Measurements from ENCODE around the gene PCDHA12.
"Not testable (repeated sequence)": the region's sequence is repeated elsewhere in the genome, so short reads cannot be mapped to it uniquely, and the experiment has no call there.

The PCDHA12 gene

GRCh38 chr5:140862441-140863295 lies 12.4 kb upstream of the PCDHA12 start:
- no peak overlapping the region for H3K27ac ChIP-seq
- no peaks in the 10 kb centered on the region for H4K20me1 ChIP-seq
- H3K4me1 ChIP-seq, result no peaks in the 10 kb centered on the region
- no peaks in the 10 kb centered on the region for H3K27me3 ChIP-seq
- H3K4me2 ChIP-seq, result no peak overlapping the region
- H3K9me3 ChIP-seq (replicated peaks in 1 of 11), result peaks cover 29 to 42% (median 35%) of the 10 kb centered on the region in 11 experiments
- H3K4me3 ChIP-seq, result no peak overlapping the region
- TF ChIP-seq Cebpa-rat (IDR thresholded peaks at IDR 0.05), result no peak
- no peak overlapping the region for H3K9ac ChIP-seq
- H3K36me3 ChIP-seq, result no peaks in the 10 kb centered on the region

GRCh38 chr5:140868721-140869554 lies 6.2 kb upstream of the PCDHA12 start, which contains the start of gene PCDHA11:
PCDHA11 (plus strand) TSS chr5:140868957; CDS start chr5:140869104, 147 bp downstream.
- H3K27ac ChIP-seq, result no peak within 1 kb of the TSS
- no peak for TF ChIP-seq Cebpa-rat (IDR thresholded peaks at IDR 0.05)
- no peaks in the 10 kb centered on the region for H4K20me1 ChIP-seq
- H3K36me3 ChIP-seq, result no peaks in the 10 kb centered on the region
- no peaks in the 10 kb centered on the region for H3K27me3 ChIP-seq
- H3K4me2 ChIP-seq, result no peak within 1 kb of the TSS
- H3K9ac ChIP-seq, result no peak within 1 kb of the TSS
- peaks cover 25 to 40% (median 28%) of the 10 kb centered on the region in 11 experiments for H3K9me3 ChIP-seq (replicated peaks in 1 of 11)
- no peak within 1 kb of the TSS for H3K4me3 ChIP-seq
- H3K4me1 ChIP-seq, result no peaks in the 10 kb centered on the region

- Histone ChIP-seq H3K36me3 (no peaks in the 10 kb centered on the region), H3K9me3 (replicated peaks in 1 of 11) (peaks cover 25 to 40% (median 28%) of the 10 kb centered on the region in 11 experiments), H3K4me2 (no peak overlapping the region), H3K4me3 (no peak overlapping the region), H3K9ac (no peak overlapping the region), H3K27me3 (no peaks in the 10 kb centered on the region), H3K27ac (no peak overlapping the region), H4K20me1 (no peaks in the 10 kb centered on the region), H3K4me1 (no peaks in the 10 kb centered on the region)
- TF ChIP-seq Cebpa-rat (IDR thresholded peaks at IDR 0.05), result no peak
Measured at GRCh38 chr5:140869555-140869886, 5.6 kb upstream of the PCDHA12 start.

- Histone ChIP-seq H3K4me3 (no peak overlapping the region), H3K36me3 (no peaks in the 10 kb centered on the region), H3K27me3 (no peaks in the 10 kb centered on the region), H3K9ac (no peak overlapping the region), H3K9me3 (replicated peaks in 1 of 11) (peaks cover 31 to 49% (median 33%) of the 10 kb centered on the region in 11 experiments), H3K4me1 (no peaks in the 10 kb centered on the region), H3K4me2 (no peak overlapping the region), H3K27ac (no peak overlapping the region), H4K20me1 (no peaks in the 10 kb centered on the region)
- no peak for TF ChIP-seq Cebpa-rat (IDR thresholded peaks at IDR 0.05)
Measured at GRCh38 chr5:140870221-140871201, 4.6 kb upstream of the PCDHA12 start.

GRCh38 chr5:140876541-140877261 lies 1.6 kb downstream of the PCDHA12 start:
- H3K27ac ChIP-seq, H3K4me2 ChIP-seq, H3K4me1 ChIP-seq, H4K20me1 ChIP-seq, H3K4me3 ChIP-seq, H3K9ac ChIP-seq, H3K36me3 ChIP-seq, H3K27me3 ChIP-seq: not testable (repeated sequence)
- peaks cover 27 to 43% (median 30%) of the 10 kb centered on the region in 11 experiments for H3K9me3 ChIP-seq (replicated peaks in 1 of 11)

GRCh38 chr5:140877262-140877581 lies 2.1 kb downstream of the PCDHA12 start:
- Histone ChIP-seq H3K4me1 (no peaks in the 10 kb centered on the region), H3K4me3 (no peak overlapping the region; a peak in 1 of 20 replicates), H3K9ac (no peak overlapping the region), H3K4me2 (no peak overlapping the region), H3K27ac (no peak overlapping the region), H3K27me3 (no peaks in the 10 kb centered on the region), H3K9me3 (replicated peaks in 1 of 11) (peaks cover 32 to 43% (median 35%) of the 10 kb centered on the region in 11 experiments), H3K36me3 (no peaks in the 10 kb centered on the region), H4K20me1 (no peaks in the 10 kb centered on the region)
- no peak for TF ChIP-seq Cebpa-rat (IDR thresholded peaks at IDR 0.05)

- H3K27ac ChIP-seq, result no peak within 1 kb of the TSS
- H3K36me3 ChIP-seq, result no peaks in the 10 kb centered on the region
- H3K27me3 ChIP-seq, result no peaks in the 10 kb centered on the region
- no peak within 1 kb of the TSS for H3K4me3 ChIP-seq
- TF ChIP-seq Cebpa-rat (IDR thresholded peaks at IDR 0.05), result no peak
- no peaks in the 10 kb centered on the region for H3K4me1 ChIP-seq
- no peak within 1 kb of the TSS for H3K9ac ChIP-seq
- H4K20me1 ChIP-seq, result no peaks in the 10 kb centered on the region
- peaks cover 35 to 40% (median 37%) of the 10 kb centered on the region in 11 experiments for H3K9me3 ChIP-seq (replicated peaks in 1 of 11)
- no peak within 1 kb of the TSS for H3K4me2 ChIP-seq
Measured at GRCh38 chr5:140881889-140882590, 6.9 kb downstream of the PCDHA12 start, which contains the start of gene PCDHA13. PCDHA13 (plus strand) TSS chr5:140882124; CDS start chr5:140882269, 145 bp downstream.

GRCh38 chr5:140882591-140882899 lies 7.4 kb downstream of the PCDHA12 start:
- Histone ChIP-seq H3K4me1 (no peaks in the 10 kb centered on the region), H3K36me3 (no peaks in the 10 kb centered on the region), H3K9ac (no peak overlapping the region), H3K4me3 (no peak overlapping the region), H4K20me1 (no peaks in the 10 kb centered on the region), H3K4me2 (no peak overlapping the region), H3K9me3 (replicated peaks in 1 of 11) (peaks cover 30 to 35% (median 32%) of the 10 kb centered on the region in 11 experiments), H3K27ac (no peak overlapping the region), H3K27me3 (no peaks in the 10 kb centered on the region)
- TF ChIP-seq Cebpa-rat (IDR thresholded peaks at IDR 0.05), result no peak

Data from BLaER1 treated with 17β-estradiol and CSF1 and Interleukin-3, amounts not matched to agents 10 nM and 100 nM (cell line).